ENCODE results near the gene CAGE1. TPM values are rescaled to one million over a fixed set of nuclear protein-coding genes. Genes with fewer than 3 reads are reported as not detected.

The CAGE1 gene
- total RNA-seq, 2 experiments from 2014 or later, result 0.12 to 0.22 TPM

GRCh38 chr6:7312616-7313504 is 76.7 kb downstream of the CAGE1 start, which contains the start of gene SSR1:
Gene SSR1, minus strand, starts transcription at chr6:7313199. Its CDS starts 79 bp downstream, at chr6:7313120.
- H3K36me3 Mint-ChIP-seq, result peaks cover 35% of the 10 kb centered on the region
- CTCF ChIA-PET, result interaction anchor here (0.6 to 1.9 kb wide), 4 partner anchors 12 to 746 kb away, joined by 3 to 8 read pairs (median 4); no protein-coding TSS in a partner anchor
- H3K9me3 Mint-ChIP-seq, result peaks cover 10% of the 10 kb centered on the region
- DNase-seq, result peak; percentile 97
- H3K27ac Mint-ChIP-seq, result peak within 1 kb of the TSS; percentile 95
- no peaks in the 10 kb centered on the region for H3K27me3 Mint-ChIP-seq
- H3K4me3 Mint-ChIP-seq, result peak within 1 kb of the TSS; percentile 92
- POLR2A ChIA-PET, result interaction anchor here (0.6 to 2.7 kb wide), 4 partner anchors 12 to 83 kb away, joined by 3 to 19 read pairs (median 4); partner anchors contain the start of genes CAGE1 and RIOK1
- intact Hi-C loops (cut with micrococcal nuclease), result loop anchor here (1.0 to 5.0 kb wide), 4 partner anchors 30 to 751 kb away; partner anchors contain the start of genes BLOC1S5, CAGE1, RIOK1 and SNRNP48
- H3K4me1 Mint-ChIP-seq (ENCODE audit: low read depth), result peaks cover 40% of the 10 kb centered on the region

- Mint-ChIP-seq H3K4me1 (ENCODE audit: low read depth) (peaks cover 45% of the 10 kb centered on the region), H3K27ac (peak overlapping the region; percentile 95), H3K27me3 (no peaks in the 10 kb centered on the region), H3K36me3 (peaks cover 40% of the 10 kb centered on the region), H3K4me3 (peak overlapping the region; percentile 92), H3K9me3 (peaks cover 10% of the 10 kb centered on the region)
- DNase-seq, result no peak
- ChIA-PET POLR2A (interaction anchor here (0.6 to 2.7 kb wide), 2 partner anchors 72 to 78 kb away, joined by 3 to 19 read pairs; partner anchors contain the start of genes CAGE1 and RIOK1), CTCF (interaction anchor here (0.7 to 1.0 kb wide), 2 partner anchors 78 to 747 kb away, joined by 3 to 5 read pairs; partner anchors contain the start of genes CAGE1 and RIOK1)
- intact Hi-C loops (cut with micrococcal nuclease), result loop anchor here (2.0 to 5.0 kb wide), 2 partner anchors 29 to 280 kb away; partner anchors contain the start of gene SNRNP48
Measured at GRCh38 chr6:7311917-7312615, 77.5 kb downstream of the CAGE1 start.

- peaks cover 47% of the 10 kb centered on the region for H3K4me1 Mint-ChIP-seq (ENCODE audit: low read depth)
- POLR2A ChIA-PET, result interaction anchor here (1.2 kb wide), 1 partner anchor 78 kb away, joined by 4 read pairs; the partner anchor contains the start of genes CAGE1 and RIOK1
Measured at GRCh38 chr6:7311176-7311575, 78.4 kb downstream of the CAGE1 start.

GRCh38 chr6:7309050-7309449 is 80.5 kb downstream of the CAGE1 start:
- H3K27ac Mint-ChIP-seq, result peak overlapping the region; percentile 38
- ChIA-PET CTCF (no interaction called here), POLR2A (no interaction called here)
- H3K36me3 Mint-ChIP-seq, result peaks cover 57% of the 10 kb centered on the region
- intact Hi-C loops (cut with micrococcal nuclease), result no loop called here
- DNase-seq, result no peak
- H3K4me1 Mint-ChIP-seq (ENCODE audit: low read depth), result peaks cover 60% of the 10 kb centered on the region
- peaks cover 10% of the 10 kb centered on the region for H3K9me3 Mint-ChIP-seq
- no peaks in the 10 kb centered on the region for H3K27me3 Mint-ChIP-seq
- H3K4me3 Mint-ChIP-seq, result no peak overlapping the region

More at GRCh38 chr6:7311176-7311575, 78.4 kb downstream of the CAGE1 start:
- H3K27me3 Mint-ChIP-seq, result no peaks in the 10 kb centered on the region
- intact Hi-C loops (cut with micrococcal nuclease), result loop anchor here (5.0 kb wide), 1 partner anchor 281 kb away; the partner anchor contains the start of gene SNRNP48
- peaks cover 10% of the 10 kb centered on the region for H3K9me3 Mint-ChIP-seq
- CTCF ChIA-PET, result interaction anchor here (0.7 kb wide), 1 partner anchor 79 kb away, joined by 3 read pairs; the partner anchor contains the start of genes CAGE1 and RIOK1
- no peak for DNase-seq
- peak overlapping the region; percentile 32 for H3K27ac Mint-ChIP-seq
- H3K36me3 Mint-ChIP-seq, result peaks cover 42% of the 10 kb centered on the region
- H3K4me3 Mint-ChIP-seq, result peak overlapping the region; percentile 65

DNA sequence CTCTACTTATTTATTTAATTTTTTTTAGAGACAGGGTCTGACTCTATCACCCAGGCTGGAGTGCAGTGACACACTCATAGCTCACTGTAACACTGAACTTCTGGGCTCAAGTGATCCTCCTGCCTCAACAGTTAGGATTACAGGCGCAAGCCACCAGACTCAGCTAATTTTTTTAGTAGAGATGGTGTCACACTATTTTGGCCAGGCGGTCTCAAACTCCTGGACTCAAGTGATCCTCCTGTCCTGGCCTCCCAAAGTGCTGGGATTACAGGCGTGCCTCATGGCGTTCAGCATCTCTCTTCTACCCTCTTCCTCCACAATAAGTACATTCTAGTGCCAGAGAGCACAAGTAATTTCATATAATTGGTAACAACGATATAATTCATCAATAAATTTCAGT is 82.0 kb downstream of the CAGE1 start:
- H3K4me3 Mint-ChIP-seq, result no peak overlapping the region
- ChIA-PET CTCF (no interaction called here), POLR2A (no interaction called here)
- peaks cover 66% of the 10 kb centered on the region for H3K36me3 Mint-ChIP-seq
- no peaks in the 10 kb centered on the region for H3K27me3 Mint-ChIP-seq
- H3K9me3 Mint-ChIP-seq, result peaks cover 10% of the 10 kb centered on the region
- H3K4me1 Mint-ChIP-seq (ENCODE audit: low read depth), result peaks cover 50% of the 10 kb centered on the region
- intact Hi-C loops (cut with micrococcal nuclease), result no loop called here
- H3K27ac Mint-ChIP-seq, result peak overlapping the region; percentile 42
- no peak for DNase-seq

- no peaks in the 10 kb centered on the region for H3K27me3 Mint-ChIP-seq
- peaks cover 44% of the 10 kb centered on the region for H3K4me1 Mint-ChIP-seq (ENCODE audit: low read depth)
- ChIA-PET POLR2A (no interaction called here), CTCF (no interaction called here)
- peaks cover 5% of the 10 kb centered on the region for H3K9me3 Mint-ChIP-seq
- DNase-seq, result no peak
- H3K4me3 Mint-ChIP-seq, result no peak overlapping the region
- peaks cover 69% of the 10 kb centered on the region for H3K36me3 Mint-ChIP-seq
- peak overlapping the region; percentile 43 for H3K27ac Mint-ChIP-seq
- intact Hi-C loops (cut with micrococcal nuclease), result no loop called here
Measured at GRCh38 chr6:7304821-7305220, 84.7 kb downstream of the CAGE1 start.

DNA sequence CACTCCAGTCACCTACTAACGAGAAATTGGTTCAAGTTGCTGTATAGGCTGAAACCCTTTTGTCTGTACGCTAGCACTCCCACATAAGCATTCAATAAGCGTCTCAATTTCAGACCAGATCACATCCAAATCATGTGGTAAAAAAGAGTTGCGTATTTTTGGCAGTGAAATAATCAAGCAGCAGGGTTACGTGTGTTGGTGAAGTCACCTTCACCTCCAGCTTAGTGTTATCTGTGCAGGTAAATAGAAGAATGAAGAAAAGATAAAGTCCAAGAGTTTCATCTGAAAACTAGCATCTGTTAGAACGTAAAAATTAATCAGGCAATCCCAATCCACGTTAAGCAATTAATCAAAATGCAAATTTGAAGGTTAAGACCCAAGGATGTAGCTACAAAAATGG is 87.8 kb downstream of the CAGE1 start:
- Mint-ChIP-seq H3K27me3 (no peaks in the 10 kb centered on the region), H3K27ac (no peak overlapping the region), H3K4me3 (no peak overlapping the region), H3K9me3 (no peaks in the 10 kb centered on the region), H3K36me3 (peaks cover 55% of the 10 kb centered on the region), H3K4me1 (ENCODE audit: low read depth) (peaks cover 22% of the 10 kb centered on the region)
- intact Hi-C loops (cut with micrococcal nuclease), result no loop called here
- ChIA-PET POLR2A (no interaction called here), CTCF (no interaction called here)
- no peak for DNase-seq

- Mint-ChIP-seq H3K4me3 (no peak overlapping the region), H3K27ac (no peak overlapping the region), H3K9me3 (no peaks in the 10 kb centered on the region), H3K4me1 (ENCODE audit: low read depth) (peaks cover 25% of the 10 kb centered on the region), H3K27me3 (no peaks in the 10 kb centered on the region), H3K36me3 (peaks cover 59% of the 10 kb centered on the region)
- POLR2A ChIA-PET, result no interaction called here
- CTCF ChIA-PET, result interaction anchor here (0.6 kb wide), 1 partner anchor 25 kb away, joined by 3 read pairs; no protein-coding TSS in a partner anchor
- intact Hi-C loops (cut with micrococcal nuclease), result no loop called here
- no peak for DNase-seq
Measured at GRCh38 chr6:7300926-7301325, 88.6 kb downstream of the CAGE1 start.

DNA sequence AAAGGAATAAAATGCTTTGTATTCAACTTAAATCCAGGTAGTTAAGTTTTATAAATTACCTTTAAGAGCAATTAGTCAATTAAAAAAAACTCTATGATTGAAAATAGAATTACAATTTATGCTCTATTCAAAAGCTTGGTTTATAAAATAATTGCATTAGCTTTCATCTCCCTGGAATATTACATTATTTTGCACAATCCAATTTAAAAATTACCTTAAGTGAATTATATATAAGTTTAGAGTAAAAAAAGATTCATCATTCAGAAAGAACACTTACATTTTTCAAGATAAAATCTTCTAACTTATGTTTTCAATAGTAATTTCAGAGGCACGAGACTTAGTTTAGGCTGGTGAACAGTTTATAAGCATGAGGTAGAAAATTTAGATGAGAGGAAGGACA is 91.4 kb downstream of the CAGE1 start:
- H3K4me3 Mint-ChIP-seq, result no peak overlapping the region
- ChIA-PET CTCF (interaction anchor here (1.0 to 1.4 kb wide), 2 partner anchors 9 to 23 kb away, joined by 3 read pairs; no protein-coding TSS in a partner anchor), POLR2A (no interaction called here)
- intact Hi-C loops (cut with micrococcal nuclease), result no loop called here
- peaks cover 44% of the 10 kb centered on the region for H3K36me3 Mint-ChIP-seq
- H3K27ac Mint-ChIP-seq, result no peak overlapping the region
- H3K27me3 Mint-ChIP-seq, result no peaks in the 10 kb centered on the region
- DNase-seq, result no peak
- H3K9me3 Mint-ChIP-seq, result no peaks in the 10 kb centered on the region
- peaks cover 13% of the 10 kb centered on the region for H3K4me1 Mint-ChIP-seq (ENCODE audit: low read depth)

DNA sequence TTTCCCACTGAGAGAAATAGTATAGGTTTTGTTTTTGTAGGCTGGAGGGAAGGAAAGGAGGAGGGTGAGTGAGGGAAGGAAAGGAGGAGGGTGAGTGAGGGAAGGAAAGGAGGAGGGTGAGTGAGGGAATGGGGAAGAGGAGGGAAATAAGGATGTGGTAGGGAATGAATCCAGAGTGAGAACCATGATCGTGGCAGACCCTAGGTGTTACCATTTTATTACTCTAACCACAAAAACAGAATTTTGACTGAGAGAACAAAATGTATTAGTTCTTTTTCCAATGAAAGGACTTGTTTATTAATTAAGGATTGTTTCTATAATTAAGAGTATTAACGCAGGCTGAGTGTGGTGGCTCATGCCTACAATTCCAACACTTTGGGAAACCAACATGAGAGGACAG is 92.9 kb downstream of the CAGE1 start:
- no peak overlapping the region for H3K27ac Mint-ChIP-seq
- DNase-seq, result no peak
- intact Hi-C loops (cut with micrococcal nuclease), result no loop called here
- POLR2A ChIA-PET, result no interaction called here
- peaks cover 13% of the 10 kb centered on the region for H3K4me1 Mint-ChIP-seq (ENCODE audit: low read depth)
- no peaks in the 10 kb centered on the region for H3K9me3 Mint-ChIP-seq
- H3K36me3 Mint-ChIP-seq, result peaks cover 43% of the 10 kb centered on the region
- no peak overlapping the region for H3K4me3 Mint-ChIP-seq
- CTCF ChIA-PET, result interaction anchor here (0.7 kb wide), 3 partner anchors 21 to 1700 kb away, joined by 3 to 5 read pairs (median 3); no protein-coding TSS in a partner anchor
- no peaks in the 10 kb centered on the region for H3K27me3 Mint-ChIP-seq

DNA sequence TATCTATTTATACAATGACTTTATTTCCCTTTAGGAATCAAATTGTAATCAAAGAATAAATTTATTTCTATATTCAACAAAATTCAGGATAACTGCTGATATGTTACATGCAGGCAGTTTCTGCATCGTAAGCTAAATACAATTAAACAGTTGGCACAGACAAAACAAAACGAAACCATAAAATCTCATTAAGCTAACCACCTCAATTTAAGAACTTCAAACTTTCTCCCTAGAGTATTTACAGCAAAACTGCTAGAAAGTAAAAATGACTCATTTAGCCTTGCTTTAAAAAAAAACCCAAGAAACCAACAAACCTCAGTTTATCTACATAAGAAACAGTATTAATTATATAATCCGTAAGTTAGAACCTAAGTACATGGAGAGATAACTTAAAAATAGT is 93.6 kb downstream of the CAGE1 start:
- intact Hi-C loops (cut with micrococcal nuclease), result no loop called here
- Mint-ChIP-seq H3K4me1 (ENCODE audit: low read depth) (peaks cover 8% of the 10 kb centered on the region), H3K36me3 (peaks cover 36% of the 10 kb centered on the region), H3K4me3 (no peak overlapping the region), H3K27ac (no peak overlapping the region), H3K27me3 (no peaks in the 10 kb centered on the region), H3K9me3 (no peaks in the 10 kb centered on the region)
- POLR2A ChIA-PET, result no interaction called here
- CTCF ChIA-PET, result interaction anchor here (0.7 kb wide), 2 partner anchors 21 to 292 kb away, joined by 3 to 5 read pairs; no protein-coding TSS in a partner anchor
- no peak for DNase-seq

All from activated CD4-positive, alpha-beta memory T cell treated with anti-CD3 and anti-CD28 coated beads for 36 hours (primary cell).